HepG2 (cell line): ENCODE results near the gene GFER. TPM values are rescaled to one million over a fixed set of nuclear protein-coding genes. Genes with fewer than 3 reads are reported as not detected.
A peak's percentile ranks its signal among the peaks of the same experiment; 100 is the strongest.

ENCODE experiments used
- DPF2 ChIP-seq: sonication (generic); formaldehyde crosslinking; IDR thresholded peaks from 2 replicates; pipeline ENCODE4 v1.4.0; 2020; ENCODE audit warnings: mild to moderate bottlenecking, low read depth, missing genetic modification reagents, borderline replicate concordance
- FIP1L1 ChIP-seq: fragments of 200-400 bp; formaldehyde crosslinking; IDR thresholded peaks from 2 replicates; pipeline ENCODE4 v1.6.1; 2018; ENCODE audit warnings: low read depth, mild to moderate bottlenecking, low read length, moderate library complexity, borderline replicate concordance; ENCODE audit not compliant: insufficient read depth
- FOXC1 ChIP-seq: sonication (generic); formaldehyde crosslinking; IDR thresholded peaks from 2 replicates; pipeline ENCODE4 v1.8.0; 2022; ENCODE audit warnings: mild to moderate bottlenecking, missing genetic modification reagents, borderline replicate concordance
- KAT7 ChIP-seq: IDR thresholded peaks from 2 replicates; pipeline ENCODE4 v1.6.1; 2018; ENCODE audit warnings: borderline replicate concordance, missing compliant biosample characterization
- MAFG ChIP-seq: sonication (generic); formaldehyde crosslinking; IDR thresholded peaks from 2 replicates; pipeline ENCODE4 v1.5.1; 2020; ENCODE audit warnings: mild to moderate bottlenecking, missing genetic modification reagents
- MNT ChIP-seq: fragments of 450-650 bp; IDR thresholded peaks from 2 replicates; pipeline ENCODE4 v1.6.1; 2016
- RBAK ChIP-seq: sonication (generic); formaldehyde crosslinking; IDR thresholded peaks from 2 replicates; pipeline ENCODE4 v1.5.1; 2020; ENCODE audit warnings: mild to moderate bottlenecking, missing genetic modification reagents
- REL ChIP-seq: sonication (generic); formaldehyde crosslinking; conservative IDR thresholded peaks from 2 replicates; pipeline ENCODE4 v1.8.0; 2022; ENCODE audit warnings: mild to moderate bottlenecking, missing genetic modification reagents, moderate library complexity
- RELA ChIP-seq: sonication (generic); formaldehyde crosslinking; IDR thresholded peaks from 2 replicates; pipeline ENCODE4 v1.4.0; 2020; ENCODE audit warnings: missing genetic modification reagents
- SMAD3 ChIP-seq: sonication (generic); formaldehyde crosslinking; IDR thresholded peaks from 2 replicates; pipeline ENCODE4 v1.4.0; 2020; ENCODE audit warnings: missing genetic modification reagents
- ZBTB14 ChIP-seq: sonication (generic); formaldehyde crosslinking; IDR thresholded peaks from 2 replicates; pipeline ENCODE4 v1.4.0; 2020; ENCODE audit warnings: missing genetic modification reagents
- ZFP37 ChIP-seq: sonication (generic); formaldehyde crosslinking; IDR thresholded peaks from 2 replicates; pipeline ENCODE4 v1.4.0; 2020; ENCODE audit warnings: missing genetic modification reagents, borderline replicate concordance
- ZHX1 ChIP-seq: sonication (generic); formaldehyde crosslinking; IDR thresholded peaks from 2 replicates; pipeline ENCODE4 v1.8.1; 2022; ENCODE audit warnings: low read depth, mild to moderate bottlenecking, missing genetic modification reagents
- ZNF282 ChIP-seq: fragments of 450-650 bp; IDR thresholded peaks from 2 replicates; pipeline ENCODE4 v1.6.1; 2018; ENCODE audit not compliant: partially characterized antibody
- ZNF503 ChIP-seq: sonication (generic); formaldehyde crosslinking; IDR thresholded peaks from 2 replicates; pipeline ENCODE4 v1.4.0; 2020; ENCODE audit warnings: missing genetic modification reagents
- ZNF83 ChIP-seq: sonication (generic); formaldehyde crosslinking; IDR thresholded peaks from 2 replicates; pipeline ENCODE4 v1.4.0; 2020; ENCODE audit warnings: missing genetic modification reagents, mild to moderate bottlenecking, borderline replicate concordance
- polyA plus RNA-seq, 8 experiments: library from polyadenylated mRNA; depleted of rRNA in 3 of 8; stranded (reverse) in 7 of 8; unstranded in 1 of 8; fragments of >200 nt; fragmentation: Illumina TruSeq in 4 of 8; extraction: Trizol in 4 of 8; gene quantifications; 2 replicates each; pipeline versions ENCODE4 v1.2.1 to v1.2.3, GENCODE V29; 2011 to 2016; ENCODE audit warnings: low read depth in 4 of 8, missing spikeins in 1 of 8, mixed read lengths in 1 of 8; ENCODE audit not compliant: insufficient read depth in 1 of 8
- total RNA-seq, 5 experiments: library from RNA; depleted of rRNA; stranded (reverse); fragments of >200 nt; fragmentation: Illumina TruSeq; extraction: Trizol; gene quantifications; 2 replicates each; pipeline ENCODE4 v1.2.3, GENCODE V29; 2016; ENCODE audit warnings: low read depth in 1 of 5
- TF ChIP-seq, protein P1 (sequence below): IDR thresholded peaks from 2 replicates; pipeline ENCODE4 v1.6.1; 2012; ENCODE audit warnings: low read length, improper control_type of control experiment

The GFER gene
- total and polyA plus RNA-seq, 2 of the 13 experiments (the other 11 are each of a cell fraction or from before 2014, with no cell fraction given): 28.6 to 71.7 TPM

- TF ChIP-seq, protein P1, sequence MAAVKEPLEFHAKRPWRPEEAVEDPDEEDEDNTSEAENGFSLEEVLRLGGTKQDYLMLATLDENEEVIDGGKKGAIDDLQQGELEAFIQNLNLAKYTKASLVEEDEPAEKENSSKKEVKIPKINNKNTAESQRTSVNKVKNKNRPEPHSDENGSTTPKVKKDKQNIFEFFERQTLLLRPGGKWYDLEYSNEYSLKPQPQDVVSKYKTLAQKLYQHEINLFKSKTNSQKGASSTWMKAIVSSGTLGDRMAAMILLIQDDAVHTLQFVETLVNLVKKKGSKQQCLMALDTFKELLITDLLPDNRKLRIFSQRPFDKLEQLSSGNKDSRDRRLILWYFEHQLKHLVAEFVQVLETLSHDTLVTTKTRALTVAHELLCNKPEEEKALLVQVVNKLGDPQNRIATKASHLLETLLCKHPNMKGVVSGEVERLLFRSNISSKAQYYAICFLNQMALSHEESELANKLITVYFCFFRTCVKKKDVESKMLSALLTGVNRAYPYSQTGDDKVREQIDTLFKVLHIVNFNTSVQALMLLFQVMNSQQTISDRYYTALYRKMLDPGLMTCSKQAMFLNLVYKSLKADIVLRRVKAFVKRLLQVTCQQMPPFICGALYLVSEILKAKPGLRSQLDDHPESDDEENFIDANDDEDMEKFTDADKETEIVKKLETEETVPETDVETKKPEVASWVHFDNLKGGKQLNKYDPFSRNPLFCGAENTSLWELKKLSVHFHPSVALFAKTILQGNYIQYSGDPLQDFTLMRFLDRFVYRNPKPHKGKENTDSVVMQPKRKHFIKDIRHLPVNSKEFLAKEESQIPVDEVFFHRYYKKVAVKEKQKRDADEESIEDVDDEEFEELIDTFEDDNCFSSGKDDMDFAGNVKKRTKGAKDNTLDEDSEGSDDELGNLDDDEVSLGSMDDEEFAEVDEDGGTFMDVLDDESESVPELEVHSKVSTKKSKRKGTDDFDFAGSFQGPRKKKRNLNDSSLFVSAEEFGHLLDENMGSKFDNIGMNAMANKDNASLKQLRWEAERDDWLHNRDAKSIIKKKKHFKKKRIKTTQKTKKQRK: no peak
- TF ChIP-seq RELA (CRISPR knock-in tag) (no peak), ZNF503 (peak; percentile 66; the same call in 1 of the 2 replicates), DPF2 (CRISPR knock-in tag) (no peak), FOXC1 (peak; percentile 18; the same call in 1 of the 2 replicates), ZFP37 (CRISPR knock-in tag) (peak; percentile 58; the same call in 1 of the 2 replicates), REL (no peak), MAFG (no peak), MNT (no peak), ZNF282 (no peak), ZHX1 (CRISPR knock-in tag) (no peak; the same call in 1 of the 2 replicates), FIP1L1 (no peak), ZBTB14 (CRISPR knock-in tag) (0 out of 2 replicates have a peak, but pooled peaks have one; percentile 8), RBAK (CRISPR knock-in tag) (no peak), ZNF83 (CRISPR knock-in tag) (no peak), KAT7 (CRISPR knock-in tag) (peak; percentile 80; the same call in 1 of the 2 replicates), SMAD3 (peak; percentile 62; the same call in 1 of the 2 replicates)
Observed at GRCh38 chr16:1964506-1965395, 19.2 kb upstream of the GFER start, which contains the start of gene RPS2 (continued).
